Epithelial cell of proximal tubule (primary cell): Measurements from ENCODE around the gene FRYL. TPM values are rescaled to one million over a fixed set of nuclear protein-coding genes. Genes with fewer than 3 reads are reported as not detected.

Source experiments
- DNase-seq: peaks from one replicate; pipeline ENCODE4 v3.0.0-alpha.2; 2011; ENCODE audit warnings: low read depth
- H3K4me3 ChIP-seq: 2 replicates; pipeline ENCODE4 v1.5.1; 2011; ENCODE audit warnings: low read depth, mild to moderate bottlenecking, low read length
- CTCF ChIP-seq: conservative IDR thresholded peaks from 2 replicates; pipeline ENCODE4 v1.5.1; 2012; ENCODE audit warnings: low read depth, mild to moderate bottlenecking, low read length
- total RNA-seq: library from RNA; depleted of rRNA; stranded (reverse); fragments of >200 nt; gene quantifications from 2 replicates; pipeline ENCODE4 v1.2.3, GENCODE V29; 2015

Gene FRYL
- total RNA-seq, 1 donor from 2014 or later = 22.5 TPM

DNA sequence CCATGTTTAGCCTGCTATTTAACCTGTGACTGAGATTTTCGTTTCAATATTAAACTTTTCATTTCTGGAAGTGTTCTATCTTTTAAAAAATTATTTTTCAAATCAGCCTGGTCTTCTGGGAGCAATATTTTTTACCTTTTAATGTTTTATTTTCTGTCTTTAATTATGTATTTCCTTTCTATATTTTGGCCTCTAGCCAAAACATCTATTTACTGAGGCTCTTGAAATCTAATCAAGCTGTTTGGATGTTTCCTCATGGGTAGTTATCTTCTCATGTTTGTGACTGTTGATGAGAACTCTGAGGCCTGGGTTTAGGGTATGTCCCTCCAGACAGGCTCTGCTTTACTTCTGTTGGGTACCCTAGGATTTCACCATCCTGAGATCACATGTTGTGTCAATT lies 307.3 kb downstream of the FRYL start:
- TF ChIP-seq CTCF = no peak
- no peak overlapping the region for H3K4me3 ChIP-seq
- no peak for DNase-seq

DNA sequence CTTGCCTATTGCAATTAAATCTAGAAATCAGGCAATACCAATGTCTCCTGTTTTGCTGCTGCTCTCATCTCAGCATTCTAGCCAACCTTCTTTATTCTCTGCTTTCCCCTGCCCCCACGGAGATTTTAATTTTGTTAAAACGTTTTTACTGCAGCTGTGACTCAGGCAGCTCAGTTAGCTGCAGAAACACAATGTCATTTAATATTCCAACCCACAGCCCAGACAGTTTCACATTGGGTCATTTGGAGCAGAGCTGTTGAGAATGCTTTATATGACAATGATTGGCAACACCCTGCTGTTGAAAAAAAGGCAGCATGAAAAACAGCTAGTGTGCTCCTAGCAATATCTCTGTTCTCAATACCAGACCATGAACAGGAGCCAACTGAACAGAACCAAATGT lies 309.5 kb downstream of the FRYL start:
- no peak for DNase-seq
- no peak for TF ChIP-seq CTCF
- no peak overlapping the region for H3K4me3 ChIP-seq

- no peak for DNase-seq
- no peak for TF ChIP-seq CTCF
- H3K4me3 ChIP-seq = no peak overlapping the region
These were observed 309.9 kb downstream of the FRYL start for GRCh38 chr4:48470137-48470536.

GRCh38 chr4:48467891-48468290 lies 312.2 kb downstream of the FRYL start:
- no peak overlapping the region for H3K4me3 ChIP-seq
- no peak for TF ChIP-seq CTCF
- DNase-seq = no peak

- no peak for TF ChIP-seq CTCF
- no peak for DNase-seq
- no peak overlapping the region for H3K4me3 ChIP-seq
These were observed 312.6 kb downstream of the FRYL start for GRCh38 chr4:48467442-48467841.

DNA sequence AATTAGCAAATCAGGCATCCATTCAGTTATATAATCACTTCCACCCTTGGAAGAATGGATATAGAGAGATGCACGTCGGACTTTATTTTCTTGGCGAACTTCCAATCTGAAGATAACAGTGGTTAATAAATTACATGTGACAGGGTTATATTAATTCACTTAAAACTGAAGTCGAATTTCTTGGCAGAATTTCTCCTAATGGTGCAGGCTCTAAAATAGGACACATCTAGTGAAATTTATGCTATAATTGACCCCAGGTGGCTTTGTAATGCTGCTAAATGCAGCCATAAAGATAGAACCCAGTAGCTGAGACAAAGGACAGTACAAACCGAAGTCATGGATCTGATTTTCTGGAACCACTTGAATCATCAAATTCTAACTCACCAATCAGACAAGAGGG lies 317.7 kb downstream of the FRYL start:
- no peak overlapping the region for H3K4me3 ChIP-seq
- no peak for TF ChIP-seq CTCF
- no peak for DNase-seq

GRCh38 chr4:48461000-48461399 lies 319.1 kb downstream of the FRYL start:
- no peak overlapping the region for H3K4me3 ChIP-seq
- DNase-seq = no peak
- TF ChIP-seq CTCF = no peak
